ENCODE data around the gene WTIP.
"Not testable (repeated sequence)": the region's sequence is repeated elsewhere in the genome, so short reads cannot be mapped to it uniquely, and the experiment has no call there.

The WTIP gene

DNA sequence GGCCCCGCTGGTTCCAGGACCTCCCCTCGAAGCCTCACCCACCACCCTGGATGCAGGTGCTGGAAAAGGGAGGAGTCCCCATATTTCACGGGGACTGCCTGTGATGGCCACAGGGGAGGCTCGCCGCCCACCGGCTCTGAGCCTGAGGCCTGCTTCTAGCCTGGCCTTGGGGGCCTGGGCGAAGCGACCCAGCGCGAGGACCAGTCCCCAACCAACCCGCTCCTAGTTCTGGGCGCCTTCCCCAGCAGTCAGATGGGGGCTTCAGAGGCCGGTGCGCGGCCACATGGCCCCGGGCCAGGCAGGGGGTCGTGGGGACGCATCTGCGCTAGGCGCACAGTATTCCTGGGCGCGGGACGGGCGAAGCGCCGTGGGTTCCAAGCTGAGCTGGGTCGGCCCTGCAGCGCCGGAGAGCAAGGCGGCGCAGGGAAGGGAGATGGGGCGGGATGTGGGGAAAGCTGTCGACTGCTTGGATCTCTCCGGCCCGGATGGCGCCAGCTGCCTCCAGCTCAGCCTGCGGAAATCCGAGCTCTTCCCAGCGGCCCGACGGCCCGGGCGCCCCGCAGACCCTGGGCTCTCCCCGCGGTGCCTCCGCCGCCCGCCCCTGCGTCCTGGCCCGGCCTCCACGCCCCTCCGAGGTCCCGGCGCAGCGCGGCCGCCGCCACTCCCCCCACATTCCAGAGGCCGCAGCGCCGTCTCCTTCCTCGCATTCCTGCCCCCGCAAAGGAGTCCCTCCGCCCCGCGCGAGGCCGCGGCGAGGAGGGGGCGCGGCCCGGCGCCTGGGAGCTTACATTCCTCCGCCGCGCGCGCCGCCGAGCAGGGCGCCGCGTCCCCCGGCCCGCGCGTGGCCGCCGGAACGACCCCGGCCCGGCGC lies at the start of gene WTIP:
Gene WTIP, plus strand, starts transcription at position 788 of the 871 bp plus-strand sequence. CDS start 217 bp downstream, outside the sequence.
- DNase-seq, result no peak

DNA sequence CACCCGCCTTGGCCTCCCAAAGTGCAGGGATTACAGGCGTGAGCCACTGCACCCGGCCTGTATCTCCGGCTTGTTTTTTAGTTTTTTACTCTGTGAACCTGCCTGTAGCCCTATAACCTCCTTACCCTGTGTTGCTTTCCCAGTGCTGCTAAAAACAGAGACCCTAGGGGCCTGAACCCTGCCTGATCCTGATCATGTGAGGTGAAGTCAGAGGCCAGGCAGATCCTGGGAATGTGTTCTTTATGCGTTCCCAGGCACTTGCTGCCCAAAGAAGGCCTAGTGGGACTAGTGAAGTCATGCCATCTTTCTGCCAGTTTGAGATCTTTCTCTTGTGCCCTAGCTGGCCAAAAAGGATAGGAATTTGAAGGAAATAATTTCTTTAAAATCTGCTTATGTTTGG lies 48.8 kb upstream of the WTIP start:
- DNase-seq, result no peak

DNA sequence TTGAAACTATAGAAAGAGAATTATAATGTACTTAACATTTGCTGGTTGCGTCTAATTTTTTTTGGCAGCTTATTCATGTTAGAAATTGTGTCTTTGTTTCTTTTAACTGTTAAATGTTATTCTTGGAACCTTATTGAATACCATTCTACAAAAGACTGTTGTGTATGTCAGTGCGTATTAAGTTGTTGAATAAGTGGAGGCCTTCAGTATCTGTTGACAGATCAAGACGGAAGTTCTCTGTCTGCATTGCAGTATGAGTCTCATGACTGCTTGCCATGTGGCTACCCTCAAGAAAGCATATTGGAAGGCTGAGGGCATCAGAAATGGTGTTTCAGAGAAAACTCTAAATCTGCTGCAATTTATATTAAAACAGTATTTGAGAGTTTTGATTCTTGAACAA lies 44.8 kb upstream of the WTIP start:
- DNase-seq, result no peak

DNA sequence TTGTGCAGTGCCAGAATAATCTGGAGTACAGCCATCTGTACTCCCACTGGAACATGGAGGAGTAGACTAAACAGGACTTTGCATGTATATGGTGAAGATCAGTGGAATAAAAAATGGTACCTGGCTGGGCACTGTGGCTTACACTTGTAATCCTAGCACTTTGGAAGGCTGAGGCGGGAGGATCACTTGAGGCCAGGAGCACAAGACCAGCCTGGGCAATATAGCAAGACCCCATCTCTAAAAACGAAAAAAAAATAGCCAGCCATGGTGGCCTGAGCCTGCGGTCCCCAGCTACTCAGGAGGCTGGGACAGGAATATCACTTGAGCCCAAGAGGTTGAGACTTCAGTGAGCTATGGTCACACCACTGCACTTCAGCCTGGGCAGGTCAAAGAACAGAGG lies 33.4 kb upstream of the WTIP start:
- DNase-seq, result no peak

DNA sequence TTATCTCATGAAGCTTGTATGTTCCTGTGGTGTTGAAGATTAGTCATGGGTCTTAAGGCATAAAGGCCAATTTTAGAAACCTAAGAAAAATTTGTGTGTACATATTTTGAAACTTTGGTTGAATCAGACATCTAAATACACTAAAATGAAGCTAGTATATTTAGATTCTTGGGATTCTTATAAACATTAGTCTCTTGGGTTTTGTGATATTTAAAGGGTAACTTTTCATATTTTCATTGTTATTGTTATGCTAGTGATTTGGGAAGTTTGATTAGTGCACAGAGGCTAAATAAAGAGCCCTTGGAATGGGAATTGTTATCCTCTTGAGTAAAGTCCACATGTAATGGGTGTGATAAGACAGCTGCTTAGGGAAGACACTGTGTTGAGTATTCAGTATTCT lies 28.8 kb upstream of the WTIP start:
- no peak for DNase-seq

DNA sequence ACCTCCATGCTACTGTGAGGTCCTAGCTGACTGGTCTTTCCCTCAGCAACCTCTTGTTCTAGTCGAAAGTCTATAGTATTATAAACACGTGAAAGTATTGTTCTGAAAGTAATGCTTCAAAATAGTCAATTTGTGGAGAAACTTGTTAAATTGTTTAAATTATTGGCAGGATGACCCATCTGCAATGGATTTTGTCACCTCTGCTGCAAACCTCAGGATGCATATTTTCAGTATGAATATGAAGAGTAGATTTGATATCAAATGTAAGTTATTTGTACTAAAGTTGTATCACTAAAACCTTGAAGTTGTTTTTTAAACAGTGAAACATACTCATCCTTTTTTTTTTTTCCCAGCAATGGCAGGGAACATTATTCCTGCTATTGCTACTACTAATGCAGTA lies 27.5 kb upstream of the WTIP start:
- DNase-seq, result no peak

DNA sequence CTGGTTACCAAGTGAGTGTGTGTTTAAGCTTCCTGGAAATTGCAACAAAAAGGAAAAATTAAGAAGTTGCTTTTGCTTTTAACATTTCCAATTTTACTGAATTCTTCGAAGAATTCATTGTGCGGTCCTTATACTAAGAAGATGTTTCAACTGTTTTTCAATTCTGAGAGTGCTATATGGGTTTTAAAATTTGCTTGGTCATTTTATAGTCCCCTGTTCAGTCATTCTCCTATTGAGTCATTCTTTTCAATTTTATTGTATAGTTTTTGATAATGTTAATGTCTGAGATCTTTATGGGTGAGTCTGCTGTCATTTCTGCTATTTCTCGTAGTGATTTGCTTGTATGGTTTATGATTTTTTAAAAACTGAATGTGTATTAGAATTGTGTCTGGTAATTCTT lies 26.9 kb upstream of the WTIP start:
- DNase-seq, result no peak

DNA sequence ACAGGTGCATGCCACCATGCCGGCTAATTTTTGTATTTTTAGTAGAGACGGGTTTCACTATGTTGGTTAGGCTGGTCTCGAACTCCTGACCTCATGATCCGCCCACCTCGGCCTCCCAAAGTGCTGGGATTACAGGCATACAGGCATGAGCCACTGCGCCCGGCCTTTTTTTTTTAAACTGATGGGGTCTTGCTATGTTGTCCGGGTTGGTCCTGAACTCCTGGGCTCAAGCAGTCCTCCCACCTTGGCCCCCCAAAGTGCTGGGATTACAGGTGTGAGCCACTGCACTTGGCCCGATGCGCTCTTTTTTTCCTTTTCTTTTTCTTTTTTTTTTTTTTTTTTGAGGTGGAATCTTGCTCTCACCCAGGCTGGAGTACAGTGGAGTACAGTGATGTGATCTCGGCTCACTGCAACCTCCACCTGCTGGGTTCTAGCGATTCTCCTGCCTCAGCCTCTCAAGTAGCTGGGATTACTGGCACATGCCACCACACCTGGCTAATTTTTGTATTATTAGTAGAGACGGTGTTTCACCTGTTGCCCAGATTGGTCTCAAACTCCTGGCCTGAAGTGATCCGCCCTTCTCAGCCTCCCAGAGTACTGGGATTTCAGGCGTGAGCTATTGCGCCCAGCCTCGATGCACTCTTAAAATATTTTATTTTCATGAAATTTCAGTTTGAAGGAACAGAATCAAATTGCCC lies 25.6 kb upstream of the WTIP start:
- not testable (repeated sequence) for DNase-seq

DNA sequence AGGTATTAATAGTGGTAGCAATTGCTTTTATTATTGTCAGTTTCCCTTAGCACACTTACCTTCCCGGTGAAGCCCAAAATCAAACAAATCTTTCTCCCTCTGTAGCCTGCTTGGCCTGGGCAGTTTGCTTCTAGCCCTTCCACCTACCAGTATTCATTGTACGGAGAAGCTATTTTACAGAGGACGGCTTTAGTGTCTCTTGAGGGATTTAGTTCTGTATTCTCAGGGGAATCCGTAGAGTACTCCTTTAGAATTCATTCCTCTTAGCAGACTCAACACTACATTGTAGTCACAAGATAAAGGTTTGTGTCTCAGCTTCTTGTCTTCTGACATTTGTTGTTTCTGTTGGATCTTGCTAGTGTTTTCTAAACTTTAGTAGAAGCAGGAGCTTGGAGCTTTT lies 24.1 kb upstream of the WTIP start:
- DNase-seq, result no peak

DNA sequence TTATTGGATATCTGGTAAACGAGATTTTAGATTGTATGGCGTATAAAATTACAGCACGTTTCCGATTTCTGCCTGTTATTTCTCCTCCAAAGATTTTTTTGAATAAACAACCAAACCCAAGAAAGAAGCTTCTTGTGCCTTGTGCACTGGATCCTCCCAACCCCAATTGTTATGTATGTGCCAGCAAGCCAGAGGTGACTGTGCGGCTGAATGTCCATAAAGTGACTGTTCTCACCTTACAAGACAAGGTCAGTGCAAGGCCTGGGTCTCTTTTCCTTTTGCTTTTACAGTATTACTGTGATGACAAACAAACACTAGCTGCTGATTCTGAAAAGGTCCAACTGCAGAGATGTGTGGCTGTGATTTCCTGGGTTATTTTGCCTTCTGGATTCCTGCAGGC lies 22.9 kb upstream of the WTIP start:
- no peak for DNase-seq

DNA sequence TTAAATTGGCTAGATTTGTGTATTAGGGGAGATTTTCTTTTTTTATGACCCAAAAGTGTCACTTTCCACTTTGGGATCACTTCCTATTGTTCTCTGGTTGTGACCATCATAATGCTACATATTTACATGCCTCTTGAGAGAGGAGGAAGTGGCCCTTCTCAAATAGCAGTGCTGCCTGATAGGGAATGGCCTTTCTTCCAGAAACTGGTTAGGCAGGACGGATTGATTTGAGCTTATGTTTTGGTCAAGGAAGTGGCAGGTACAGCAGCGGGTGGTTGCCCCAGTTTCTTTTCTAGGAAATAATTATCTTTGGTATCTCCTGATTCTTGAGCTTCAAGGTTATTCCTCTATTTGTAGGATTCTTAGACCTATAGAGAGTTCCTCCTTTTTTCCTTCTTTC lies 21.9 kb upstream of the WTIP start:
- no peak for DNase-seq

DNA sequence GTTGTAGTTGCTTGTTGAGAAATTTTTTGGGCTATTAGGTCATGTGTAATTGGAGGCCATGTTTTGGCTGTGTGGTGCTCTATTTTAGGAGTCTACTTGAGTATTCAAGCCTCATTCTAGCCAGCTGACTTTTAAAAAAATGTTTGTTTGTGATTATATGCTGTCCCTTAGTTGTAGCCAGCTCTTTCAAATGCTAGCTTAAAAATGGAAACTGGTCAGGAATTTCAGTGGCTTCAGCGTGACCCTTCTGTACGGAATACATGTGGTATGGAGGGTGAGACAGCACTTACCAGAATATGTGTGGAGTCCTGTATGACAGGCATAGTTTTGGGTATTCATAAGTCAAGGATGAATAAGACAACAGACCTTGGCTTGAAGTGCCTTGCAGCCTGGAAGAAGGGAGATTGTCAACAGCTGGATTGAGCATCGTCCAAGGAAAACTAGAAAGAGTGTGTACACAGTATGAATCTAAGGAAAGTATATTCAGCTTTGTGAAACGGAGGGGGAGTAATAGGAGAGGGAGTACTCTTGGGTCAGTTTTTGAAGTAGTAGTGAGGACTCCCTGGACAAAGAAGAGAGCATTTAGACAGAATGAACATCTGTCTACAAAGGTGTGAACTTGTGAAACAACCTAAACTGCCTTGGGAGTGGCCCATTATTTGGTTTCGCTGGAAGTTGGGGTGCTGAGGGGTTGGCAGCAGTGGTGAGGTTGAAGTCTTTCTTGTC lies 20.0 kb upstream of the WTIP start:
- DNase-seq, result no peak

DNA sequence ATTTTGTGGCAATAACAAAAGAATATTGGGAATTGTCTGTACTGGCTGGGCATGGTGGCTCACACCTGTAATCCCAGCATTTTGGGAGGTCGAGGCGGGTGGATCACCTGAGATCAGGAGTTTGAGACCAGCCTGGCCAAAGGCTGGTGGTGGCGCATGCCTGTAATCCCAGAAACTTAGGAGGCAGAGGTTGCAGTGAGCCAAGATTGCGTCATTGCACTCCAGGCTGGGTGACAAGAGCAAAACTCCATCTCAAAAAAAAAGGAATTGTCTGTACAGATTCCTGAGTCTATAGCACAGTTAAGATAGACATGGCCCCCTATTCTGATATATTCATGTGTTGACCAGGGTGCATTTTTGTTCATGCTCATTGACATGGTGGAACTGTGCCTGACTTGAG lies 16.8 kb upstream of the WTIP start:
- DNase-seq, result not testable (repeated sequence)

DNA sequence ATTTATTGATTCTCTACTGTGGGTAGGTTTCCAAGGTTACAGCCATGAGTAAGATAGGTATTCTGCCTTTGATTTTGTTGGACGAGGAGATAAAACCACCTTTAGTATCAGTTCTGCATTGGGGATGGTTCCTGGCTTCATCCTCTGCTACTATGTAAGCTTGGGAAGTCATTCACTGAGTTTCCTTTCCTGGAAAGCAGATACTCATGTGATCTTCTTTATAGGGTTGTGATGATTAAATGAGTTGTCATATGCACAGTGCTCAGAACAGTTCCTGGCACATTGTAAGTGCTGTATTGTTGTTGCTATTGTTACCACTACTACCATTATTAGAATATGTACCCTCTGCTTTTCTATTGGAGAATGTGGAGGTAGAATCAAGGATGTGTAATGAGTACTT lies 13.1 kb upstream of the WTIP start:
- DNase-seq, result no peak

DNA sequence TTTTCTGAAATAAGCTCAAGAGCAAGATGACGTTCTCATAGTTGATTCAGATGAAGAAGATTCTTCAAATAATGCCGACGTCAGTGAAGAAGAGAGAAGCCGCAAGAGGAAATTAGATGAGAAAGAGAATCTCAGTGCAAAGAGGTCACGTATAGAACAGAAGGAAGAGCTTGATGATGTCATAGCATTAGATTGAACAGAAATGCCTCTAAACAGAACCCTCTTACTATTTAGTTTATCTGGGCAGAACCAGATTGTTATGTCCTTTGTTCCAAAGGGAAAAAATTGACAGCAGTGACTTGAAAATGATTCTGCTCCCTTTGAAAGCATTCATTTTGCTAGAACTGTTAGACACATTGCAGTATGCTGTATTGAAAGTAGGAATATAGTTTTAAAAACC lies 12.5 kb upstream of the WTIP start:
- not testable (repeated sequence) for DNase-seq

DNA sequence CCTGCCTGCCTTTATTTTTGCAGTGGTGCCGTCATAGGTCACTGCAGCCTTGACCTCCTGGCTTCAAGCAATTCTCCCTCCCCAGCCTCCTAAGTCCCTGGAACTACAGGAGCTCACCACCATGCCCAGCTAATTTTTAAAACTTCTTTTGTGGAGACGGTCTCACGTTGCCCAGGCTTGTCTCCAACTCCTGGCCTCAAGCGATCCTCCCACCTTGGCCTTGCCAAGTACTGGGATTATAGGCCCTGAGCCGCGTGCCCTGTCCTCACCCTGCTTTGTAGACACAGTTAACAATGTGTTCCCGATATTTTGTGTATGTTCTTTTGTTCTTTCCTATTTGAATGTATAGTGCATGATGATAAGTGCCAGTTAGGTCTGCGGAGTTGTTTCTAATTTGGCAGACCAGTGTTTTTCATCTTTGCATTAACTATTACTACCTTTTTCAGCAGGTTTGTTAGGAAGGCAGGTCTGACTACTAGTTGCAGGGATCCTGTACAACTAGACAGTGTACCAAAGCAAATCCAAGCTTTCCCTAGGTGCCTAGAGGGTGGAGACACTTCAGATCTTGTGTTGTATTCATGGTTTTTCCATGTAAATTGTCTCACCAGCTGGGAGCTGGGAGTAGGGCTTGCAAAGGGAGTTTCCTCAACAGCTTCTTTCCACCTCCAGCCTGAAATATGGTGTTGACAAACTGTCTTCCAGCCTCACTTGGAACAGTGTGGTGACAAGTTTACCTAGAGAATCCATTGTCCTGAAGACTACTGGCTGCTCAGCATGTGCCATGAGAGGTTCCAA lies 9.5 kb upstream of the WTIP start:
- no peak for DNase-seq

DNA sequence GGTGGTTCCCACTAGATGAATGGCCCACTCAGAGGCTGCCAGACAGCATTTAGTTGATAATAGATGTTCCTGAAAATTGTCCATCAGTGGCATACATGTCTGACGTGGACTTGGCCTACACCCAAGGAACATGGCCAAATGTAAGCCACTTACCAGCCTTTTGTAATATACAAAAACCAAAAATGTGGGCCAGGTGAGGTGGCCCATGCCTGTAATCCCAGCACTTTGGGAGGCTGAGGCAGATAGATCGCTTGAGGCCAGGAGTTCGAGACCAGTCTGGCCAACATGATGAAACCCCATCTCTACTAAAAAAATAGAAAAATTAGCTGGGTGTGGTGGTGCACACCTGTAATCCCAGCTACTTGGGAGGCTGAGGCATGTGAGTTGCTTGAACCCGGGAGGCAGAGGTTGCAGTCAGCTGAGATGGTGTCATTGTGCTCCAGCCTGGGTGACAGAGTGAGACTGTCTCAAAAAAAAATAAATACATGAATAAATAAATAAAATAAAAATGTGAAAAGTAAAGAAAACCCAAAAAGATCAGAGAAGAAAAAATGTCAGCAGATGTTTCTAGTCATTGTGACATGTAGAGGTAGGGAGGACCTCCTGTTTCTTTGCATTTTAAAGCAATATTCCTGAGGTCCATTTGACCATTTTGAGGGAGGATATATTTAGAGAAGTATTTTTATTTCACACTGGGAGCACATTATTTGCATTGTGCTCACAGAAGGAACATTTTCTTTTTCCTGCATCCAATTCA lies 7.1 kb upstream of the WTIP start:
- DNase-seq, result no peak

DNA sequence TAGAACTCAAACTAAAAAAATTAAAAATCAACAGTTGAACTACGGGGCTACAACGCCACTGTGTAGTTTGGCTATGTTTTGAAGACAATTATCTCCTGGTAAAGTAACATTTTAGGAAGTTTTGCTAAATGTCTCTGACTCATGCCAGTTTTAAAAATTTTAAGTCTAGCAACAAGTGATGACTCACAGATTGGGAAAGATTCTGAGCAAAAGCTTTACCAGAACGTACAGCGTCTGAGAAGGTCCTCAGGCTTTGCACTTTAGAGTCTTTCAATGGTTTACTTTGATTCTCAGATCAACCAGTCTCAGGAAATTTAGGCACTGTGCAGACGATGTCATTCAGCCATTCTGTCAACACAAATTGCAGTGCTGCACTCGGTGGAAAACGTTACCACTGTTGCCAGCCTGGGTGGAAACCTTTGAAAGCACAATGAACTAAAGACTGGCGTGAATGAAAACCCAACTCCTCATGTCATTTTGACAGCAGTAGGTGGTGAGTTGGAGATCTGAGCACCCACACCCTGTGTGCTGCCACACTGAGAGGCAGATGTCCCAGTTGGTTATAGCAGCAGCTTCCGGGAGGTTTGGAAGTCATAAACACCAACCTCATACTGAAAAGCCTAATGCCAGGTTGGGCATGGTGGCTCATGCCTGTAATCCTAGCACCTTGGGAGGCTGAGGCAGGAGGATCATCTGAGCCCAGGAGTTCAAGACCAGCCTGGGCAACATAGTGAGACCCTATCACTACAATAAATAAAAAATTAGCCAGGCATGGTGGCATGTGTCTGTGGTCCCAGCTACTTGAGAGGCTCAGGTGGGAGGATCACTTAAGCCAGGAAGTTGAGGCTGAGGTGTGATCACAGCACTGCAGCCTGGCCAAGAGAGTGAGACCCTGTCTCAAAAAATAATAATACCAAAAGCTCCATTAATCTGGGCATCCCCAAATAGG lies 6.3 kb upstream of the WTIP start:
- DNase-seq, result no peak

DNA sequence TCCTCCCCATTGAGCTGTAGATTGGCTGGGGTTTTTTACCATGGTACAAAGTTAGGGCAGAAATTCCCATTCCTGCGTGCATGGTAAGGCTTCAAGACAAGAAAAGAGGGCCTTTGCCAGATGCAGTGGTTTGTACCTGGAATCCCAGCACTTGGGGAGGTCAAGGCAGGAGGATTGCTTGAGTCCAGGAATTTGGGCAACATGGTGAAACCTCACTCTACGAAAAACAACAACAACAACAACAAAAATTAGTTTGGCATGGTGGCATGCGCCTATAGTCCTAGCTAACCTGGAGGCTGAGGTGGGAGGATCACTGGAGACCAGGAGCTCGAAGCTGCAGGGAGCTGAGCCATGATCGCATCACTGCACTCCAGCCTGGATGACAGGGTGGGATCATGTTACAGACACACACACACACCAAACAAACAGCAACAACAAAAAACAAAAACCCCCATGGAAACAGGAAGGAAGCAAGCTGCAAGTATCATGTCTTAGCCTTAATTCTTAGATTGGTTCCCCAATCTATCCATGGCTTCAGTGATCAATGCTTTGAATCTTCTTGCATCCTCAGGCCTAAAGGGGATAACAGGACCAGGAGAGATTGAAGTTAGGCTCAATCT lies 5.5 kb upstream of the WTIP start:
- DNase-seq, result no peak

DNA sequence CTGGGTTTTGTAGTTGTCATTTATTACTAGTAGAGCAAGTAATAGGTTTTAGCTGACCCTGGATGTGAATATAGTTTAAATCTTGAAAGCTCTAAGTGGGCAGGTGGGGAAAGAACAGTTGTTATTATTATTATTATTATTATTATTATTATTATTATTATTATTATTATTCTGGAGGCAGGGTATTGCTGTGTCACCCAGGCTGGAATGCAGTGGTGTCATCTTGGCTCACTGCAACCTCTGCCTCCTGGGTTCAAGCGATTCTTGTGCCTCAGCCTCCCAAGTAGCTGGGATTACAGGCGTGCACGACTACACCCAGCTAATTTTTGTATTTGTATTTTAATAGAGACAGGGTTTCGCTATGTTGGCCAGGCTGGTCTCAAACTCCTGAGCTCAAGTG lies 3.1 kb upstream of the WTIP start:
- not testable (repeated sequence) for DNase-seq
